ENCODE measurements around the gene SLC35F5.
"Not testable (repeated sequence)": the region's sequence is repeated elsewhere in the genome, so short reads cannot be mapped to it uniquely, and the experiment has no call there.

DNA sequence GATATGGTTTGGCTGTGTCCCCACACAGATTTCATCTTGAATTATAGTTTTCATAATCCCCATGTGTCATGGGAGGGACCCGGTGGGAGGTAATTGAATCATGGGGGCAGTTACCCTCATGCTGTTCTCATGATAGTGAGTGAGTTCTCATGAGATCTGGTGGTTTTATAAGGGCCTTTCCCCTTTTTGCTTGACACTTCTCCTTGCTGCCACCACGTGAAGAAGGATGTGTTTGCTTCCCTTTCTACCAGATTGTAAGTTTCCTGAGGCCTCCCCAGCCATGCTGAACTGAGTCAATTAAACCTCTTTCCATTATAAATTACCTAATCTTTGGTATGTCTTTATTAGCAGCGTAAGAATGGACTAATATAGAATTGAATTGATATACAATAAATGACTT lies 65.6 kb downstream of the SLC35F5 start:
- TF ChIP-seq, protein P1, sequence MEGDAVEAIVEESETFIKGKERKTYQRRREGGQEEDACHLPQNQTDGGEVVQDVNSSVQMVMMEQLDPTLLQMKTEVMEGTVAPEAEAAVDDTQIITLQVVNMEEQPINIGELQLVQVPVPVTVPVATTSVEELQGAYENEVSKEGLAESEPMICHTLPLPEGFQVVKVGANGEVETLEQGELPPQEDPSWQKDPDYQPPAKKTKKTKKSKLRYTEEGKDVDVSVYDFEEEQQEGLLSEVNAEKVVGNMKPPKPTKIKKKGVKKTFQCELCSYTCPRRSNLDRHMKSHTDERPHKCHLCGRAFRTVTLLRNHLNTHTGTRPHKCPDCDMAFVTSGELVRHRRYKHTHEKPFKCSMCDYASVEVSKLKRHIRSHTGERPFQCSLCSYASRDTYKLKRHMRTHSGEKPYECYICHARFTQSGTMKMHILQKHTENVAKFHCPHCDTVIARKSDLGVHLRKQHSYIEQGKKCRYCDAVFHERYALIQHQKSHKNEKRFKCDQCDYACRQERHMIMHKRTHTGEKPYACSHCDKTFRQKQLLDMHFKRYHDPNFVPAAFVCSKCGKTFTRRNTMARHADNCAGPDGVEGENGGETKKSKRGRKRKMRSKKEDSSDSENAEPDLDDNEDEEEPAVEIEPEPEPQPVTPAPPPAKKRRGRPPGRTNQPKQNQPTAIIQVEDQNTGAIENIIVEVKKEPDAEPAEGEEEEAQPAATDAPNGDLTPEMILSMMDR (conservative IDR thresholded peaks at IDR 0.05; ENCODE audit: low read depth, low read length) = not testable (repeated sequence)
- TF ChIP-seq EZH2 (IDR thresholded peaks at IDR 0.05; ENCODE audit: borderline replicate concordance, low read depth, low read length, poor library complexity, severe bottlenecking) = not testable (repeated sequence)

Data from A673 (cell line).